ENCODE measurements around the gene ELFN1. TPM values are rescaled to one million over a fixed set of nuclear protein-coding genes. Genes with fewer than 3 reads are reported as not detected.

Gene ELFN1
- total and polyA plus RNA-seq, 8 donors, result 0.20 to 0.94 (median 0.73) TPM

- Histone ChIP-seq H3K36me3 (no peaks in the 10 kb centered on the region), H3K4me1 (no peaks in the 10 kb centered on the region), H3K4me3 (no peak overlapping the region), H3K27ac (no peak overlapping the region), H3K27me3 (no peaks in the 10 kb centered on the region), H3K9me3 (no peaks in the 10 kb centered on the region)
- FAIRE-seq (no peak), DNase-seq (peak in 1 of 6 donors; percentile 35), ATAC-seq (no peak)
- TF ChIP-seq, protein P1, sequence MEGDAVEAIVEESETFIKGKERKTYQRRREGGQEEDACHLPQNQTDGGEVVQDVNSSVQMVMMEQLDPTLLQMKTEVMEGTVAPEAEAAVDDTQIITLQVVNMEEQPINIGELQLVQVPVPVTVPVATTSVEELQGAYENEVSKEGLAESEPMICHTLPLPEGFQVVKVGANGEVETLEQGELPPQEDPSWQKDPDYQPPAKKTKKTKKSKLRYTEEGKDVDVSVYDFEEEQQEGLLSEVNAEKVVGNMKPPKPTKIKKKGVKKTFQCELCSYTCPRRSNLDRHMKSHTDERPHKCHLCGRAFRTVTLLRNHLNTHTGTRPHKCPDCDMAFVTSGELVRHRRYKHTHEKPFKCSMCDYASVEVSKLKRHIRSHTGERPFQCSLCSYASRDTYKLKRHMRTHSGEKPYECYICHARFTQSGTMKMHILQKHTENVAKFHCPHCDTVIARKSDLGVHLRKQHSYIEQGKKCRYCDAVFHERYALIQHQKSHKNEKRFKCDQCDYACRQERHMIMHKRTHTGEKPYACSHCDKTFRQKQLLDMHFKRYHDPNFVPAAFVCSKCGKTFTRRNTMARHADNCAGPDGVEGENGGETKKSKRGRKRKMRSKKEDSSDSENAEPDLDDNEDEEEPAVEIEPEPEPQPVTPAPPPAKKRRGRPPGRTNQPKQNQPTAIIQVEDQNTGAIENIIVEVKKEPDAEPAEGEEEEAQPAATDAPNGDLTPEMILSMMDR (IDR thresholded peaks at IDR 0.05), result no peak
- intact Hi-C loops (cut with DNase I), result no loop called here
- WGBS, 2 donors, result 57 to 65% methylated on average over 15 of the region's 15 CpGs
These were observed 30.4 kb upstream of the ELFN1 start for GRCh38 chr7:1639532-1640175.

DNA sequence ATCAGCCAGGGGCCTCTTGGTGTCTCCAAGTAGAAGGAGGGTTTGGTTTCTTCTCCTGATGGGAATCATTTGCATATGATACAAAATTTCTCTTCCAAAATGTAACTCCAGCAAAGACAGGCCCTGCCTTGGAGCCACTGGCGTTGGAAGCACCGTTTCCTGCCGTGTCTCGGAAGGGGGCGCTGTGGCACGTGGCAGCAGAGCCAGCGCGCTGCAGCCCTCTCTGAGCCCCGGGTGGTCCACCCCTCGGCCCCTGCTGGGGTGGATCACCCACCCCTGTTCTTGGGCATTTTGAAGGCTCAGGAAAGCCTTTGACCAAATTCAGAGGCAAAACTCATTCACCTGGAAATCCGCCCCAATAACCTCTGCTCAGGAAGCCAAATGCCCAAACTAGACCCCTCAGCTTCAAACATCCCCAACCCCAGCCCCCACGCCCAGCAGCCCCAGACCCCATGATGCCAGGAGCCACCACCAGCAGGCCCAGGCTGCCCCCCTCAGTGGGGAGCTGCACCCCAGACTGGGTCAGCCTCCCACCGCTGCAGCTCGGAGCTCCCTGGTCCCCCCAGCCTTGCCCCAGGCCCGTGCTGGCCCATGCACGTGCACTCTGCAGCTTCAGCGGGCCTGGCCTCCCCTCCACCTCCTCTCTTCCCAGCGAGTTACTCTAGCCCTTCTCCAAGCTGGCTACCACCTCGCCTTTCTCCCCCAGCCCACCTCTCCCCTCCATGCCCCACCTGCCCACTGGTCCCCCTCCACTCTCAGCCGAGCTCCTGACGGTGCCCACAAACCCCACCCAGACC, 29.5 kb upstream of the ELFN1 start:
- intact Hi-C loops (cut with DNase I), result no loop called here
- H3K27ac ChIP-seq, result no peak overlapping the region
- WGBS, 2 donors, result 59 to 77% methylated on average over 20 to 21 of the region's 21 CpGs
- no peaks in the 10 kb centered on the region for H3K4me1 ChIP-seq
- H3K27me3 ChIP-seq, result no peaks in the 10 kb centered on the region
- TF ChIP-seq, protein P1 (IDR thresholded peaks at IDR 0.05), result no peak
- peak in 1 of 6 donors; percentile 51 for DNase-seq
- no peak for ATAC-seq
- no peak overlapping the region for H3K4me3 ChIP-seq
- H3K36me3 ChIP-seq, result no peaks in the 10 kb centered on the region
- FAIRE-seq, result no peak
- no peaks in the 10 kb centered on the region for H3K9me3 ChIP-seq

GRCh38 chr7:1641173-1641572, 28.9 kb upstream of the ELFN1 start:
- TF ChIP-seq, protein P1 (IDR thresholded peaks at IDR 0.05), result no peak
- no peak for ATAC-seq
- FAIRE-seq, result no peak
- no peaks in the 10 kb centered on the region for H3K36me3 ChIP-seq
- H3K27me3 ChIP-seq, result no peaks in the 10 kb centered on the region
- no peak overlapping the region for H3K4me3 ChIP-seq
- no peak overlapping the region for H3K27ac ChIP-seq
- 56 to 63% methylated on average over 11 of the region's 11 CpGs for WGBS, 2 donors
- DNase-seq, result peak in 1 of 6 donors; percentile 34
- H3K4me1 ChIP-seq, result no peaks in the 10 kb centered on the region
- H3K9me3 ChIP-seq, result no peaks in the 10 kb centered on the region
- intact Hi-C loops (cut with DNase I), result no loop called here

DNA sequence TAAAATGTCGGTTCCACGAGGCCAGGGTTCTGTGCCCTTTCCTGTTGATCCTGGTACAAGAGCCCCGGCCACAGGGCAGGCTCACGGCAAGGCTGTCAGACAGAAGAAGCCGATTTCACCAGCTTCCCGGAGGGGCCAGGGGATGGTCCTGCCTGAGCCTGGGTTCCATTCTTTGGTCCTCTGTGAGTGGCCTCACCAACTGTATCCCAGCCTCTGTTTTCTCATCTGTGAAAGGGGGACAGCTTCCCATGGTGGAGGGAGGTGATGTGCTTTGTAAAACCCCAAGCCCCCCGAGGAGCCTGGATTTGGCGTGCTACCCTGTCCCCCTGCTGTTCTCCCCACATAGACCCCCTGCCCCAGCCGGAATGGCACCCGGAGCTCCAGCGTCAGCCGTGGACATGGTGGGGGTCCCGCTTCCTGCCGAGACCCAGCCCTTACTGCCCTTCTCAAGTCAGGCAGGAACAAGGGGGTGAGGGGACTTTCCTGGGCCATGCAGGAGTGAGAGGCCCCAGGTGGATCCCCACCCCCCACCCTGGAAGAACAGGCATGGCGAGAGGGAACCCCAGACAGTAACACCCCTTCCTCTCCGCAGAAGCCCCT, 28.3 kb upstream of the ELFN1 start:
- H3K9me3 ChIP-seq, result no peaks in the 10 kb centered on the region
- FAIRE-seq (no peak), ATAC-seq (no peak), DNase-seq (peak in 1 of 6 donors; percentile 38)
- no peaks in the 10 kb centered on the region for H3K4me1 ChIP-seq
- 58 to 61% methylated on average over 16 of the region's 16 CpGs for WGBS, 2 donors
- H3K27ac ChIP-seq, result no peak overlapping the region
- no peak overlapping the region for H3K4me3 ChIP-seq
- no peaks in the 10 kb centered on the region for H3K27me3 ChIP-seq
- no peaks in the 10 kb centered on the region for H3K36me3 ChIP-seq
- TF ChIP-seq, protein P1 (IDR thresholded peaks at IDR 0.05), result no peak
- intact Hi-C loops (cut with DNase I), result no loop called here
